Adipocyte (in vitro differentiated cells): ENCODE measurements around the gene TEAD1.

ENCODE experiments used
- DNase-seq: peaks from one replicate; pipeline ENCODE4 v3.0.0-alpha.2; 2015; ENCODE audit warnings: low read depth
- H3K27me3 ChIP-seq: replicated peaks from 2 replicates; pipeline ENCODE4 v1.7.0; 2013; ENCODE audit warnings: mild to moderate bottlenecking, low read length, moderate library complexity; ENCODE audit not compliant: control insufficient read depth, insufficient read depth
- H3K36me3 ChIP-seq: 2 replicates; pipeline ENCODE4 v1.7.0; 2013; ENCODE audit warnings: low read length, mild to moderate bottlenecking, moderate library complexity; ENCODE audit not compliant: control insufficient read depth, insufficient read depth, severe bottlenecking
- H3K4me1 ChIP-seq: 2 replicates; pipeline ENCODE4 v1.7.0; 2013; ENCODE audit warnings: mild to moderate bottlenecking, low read length, moderate library complexity; ENCODE audit not compliant: control insufficient read depth, insufficient read depth
- H3K4me3 ChIP-seq: 2 replicates; pipeline ENCODE4 v1.7.0; 2013; ENCODE audit warnings: mild to moderate bottlenecking, low read length, moderate library complexity
- H3K9ac ChIP-seq: 2 replicates; pipeline ENCODE4 v1.7.0; 2013; ENCODE audit warnings: mild to moderate bottlenecking, low read length, moderate library complexity
- H3K9me3 ChIP-seq: 2 replicates; pipeline ENCODE4 v1.7.0; 2013; ENCODE audit warnings: mild to moderate bottlenecking, low read length, moderate library complexity; ENCODE audit not compliant: control insufficient read depth

Gene TEAD1

DNA sequence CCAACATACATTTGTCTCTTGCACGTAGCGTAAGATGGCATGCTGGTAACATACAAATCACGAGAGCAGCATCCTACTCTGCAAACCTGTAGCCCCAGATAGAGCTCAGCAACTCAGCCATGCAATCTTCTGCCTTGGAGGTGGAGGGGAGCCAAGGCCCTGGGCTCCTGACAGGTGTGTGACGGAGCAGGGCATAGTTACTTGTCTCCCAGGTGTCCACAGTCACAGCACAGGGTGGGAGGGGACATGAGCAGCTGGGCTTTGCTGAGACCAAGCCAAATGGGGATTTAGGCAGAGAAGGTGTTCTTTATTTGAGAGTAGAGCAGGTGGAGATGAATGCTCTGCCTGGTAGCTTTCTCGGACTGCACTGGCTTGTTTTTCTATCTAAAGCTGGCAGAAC lies 111.7 kb downstream of the TEAD1 start:
- Histone ChIP-seq H3K4me1 (peaks cover 5% of the 10 kb centered on the region), H3K36me3 (peaks cover 10% of the 10 kb centered on the region), H3K9ac (no peak overlapping the region), H3K27me3 (no peaks in the 10 kb centered on the region), H3K4me3 (no peak overlapping the region), H3K9me3 (no peaks in the 10 kb centered on the region)
- no peak for DNase-seq

DNA sequence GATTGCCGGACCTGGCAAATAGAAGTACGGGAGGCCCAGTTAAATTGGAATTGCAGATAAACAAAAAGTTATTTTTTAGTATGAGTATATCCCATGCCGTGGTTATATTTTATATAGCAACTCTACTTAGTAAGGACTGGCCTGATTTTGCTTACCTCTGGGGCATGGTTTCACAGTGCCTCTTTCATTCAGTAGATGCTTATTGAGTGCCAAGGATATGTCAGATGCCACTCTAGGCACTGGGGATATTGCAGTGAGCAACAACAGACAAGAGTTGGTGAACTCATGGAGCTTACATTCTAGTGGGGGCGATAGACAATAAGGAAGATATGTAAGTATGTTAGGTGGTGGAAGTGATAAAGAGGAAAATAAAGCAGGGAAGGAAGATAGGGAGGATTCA lies 112.2 kb downstream of the TEAD1 start:
- H3K27me3 ChIP-seq, result no peaks in the 10 kb centered on the region
- no peak for DNase-seq
- no peak overlapping the region for H3K9ac ChIP-seq
- H3K4me1 ChIP-seq, result peaks cover 5% of the 10 kb centered on the region
- no peak overlapping the region for H3K4me3 ChIP-seq
- H3K9me3 ChIP-seq, result no peaks in the 10 kb centered on the region
- H3K36me3 ChIP-seq, result peaks cover 6% of the 10 kb centered on the region

- H3K36me3 ChIP-seq, result peaks cover 6% of the 10 kb centered on the region
- H3K4me1 ChIP-seq, result peaks cover 5% of the 10 kb centered on the region
- DNase-seq, result no peak
- no peak overlapping the region for H3K9ac ChIP-seq
- no peaks in the 10 kb centered on the region for H3K27me3 ChIP-seq
- H3K4me3 ChIP-seq, result no peak overlapping the region
- H3K9me3 ChIP-seq, result no peaks in the 10 kb centered on the region
Measured at GRCh38 chr11:12786891-12787290, 112.7 kb downstream of the TEAD1 start.

DNA sequence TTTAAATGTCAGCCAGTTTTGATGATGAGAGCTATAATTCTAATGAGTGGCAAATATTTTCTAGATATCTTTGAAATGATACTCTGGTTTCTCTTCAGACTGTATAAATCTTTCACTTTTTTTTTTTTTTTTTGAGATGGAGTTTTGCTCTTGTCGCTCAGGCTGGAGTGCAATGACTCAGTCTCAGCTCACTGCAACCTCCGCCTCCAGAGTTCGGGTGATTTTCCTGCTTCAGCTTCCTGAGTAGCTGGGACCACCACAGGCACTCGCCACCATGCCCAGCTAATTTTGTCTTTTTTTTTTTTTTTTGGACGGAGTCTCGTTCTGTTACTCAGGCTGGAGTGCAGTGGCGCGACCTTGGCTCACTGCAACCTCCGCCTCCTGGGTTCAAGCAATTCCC lies 113.6 kb downstream of the TEAD1 start:
- no peak overlapping the region for H3K9ac ChIP-seq
- H3K4me1 ChIP-seq, result peaks cover 9% of the 10 kb centered on the region
- no peaks in the 10 kb centered on the region for H3K27me3 ChIP-seq
- peaks cover 6% of the 10 kb centered on the region for H3K36me3 ChIP-seq
- no peak overlapping the region for H3K4me3 ChIP-seq
- peak; percentile 69 for DNase-seq
- no peaks in the 10 kb centered on the region for H3K9me3 ChIP-seq

DNA sequence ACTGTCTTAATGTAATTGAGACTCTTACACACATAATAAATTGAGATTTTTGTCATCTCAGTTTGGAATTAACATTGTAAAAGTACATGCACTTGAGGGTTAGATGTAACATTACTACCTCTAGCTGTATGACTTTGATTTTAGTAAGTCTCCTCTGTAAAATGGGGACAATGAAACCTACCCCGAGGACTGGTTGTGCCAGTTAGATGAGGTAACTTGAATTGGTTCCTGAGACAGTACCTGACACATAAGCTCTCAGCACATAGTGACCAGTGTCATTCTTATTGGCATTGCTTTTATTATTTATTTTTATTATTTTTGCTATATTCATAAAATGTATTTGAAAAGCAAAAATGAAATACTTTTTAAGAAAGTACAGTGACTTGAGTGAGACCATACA lies 114.8 kb downstream of the TEAD1 start:
- H3K36me3 ChIP-seq, result peaks cover 6% of the 10 kb centered on the region
- DNase-seq, result no peak
- H3K4me1 ChIP-seq, result peaks cover 9% of the 10 kb centered on the region
- no peak overlapping the region for H3K4me3 ChIP-seq
- H3K9ac ChIP-seq, result no peak overlapping the region
- H3K9me3 ChIP-seq, result no peaks in the 10 kb centered on the region
- no peaks in the 10 kb centered on the region for H3K27me3 ChIP-seq

- no peak for DNase-seq
- H3K27me3 ChIP-seq, result no peaks in the 10 kb centered on the region
- no peak overlapping the region for H3K4me3 ChIP-seq
- H3K9me3 ChIP-seq, result no peaks in the 10 kb centered on the region
- peaks cover 8% of the 10 kb centered on the region for H3K36me3 ChIP-seq
- H3K4me1 ChIP-seq, result peaks cover 9% of the 10 kb centered on the region
- no peak overlapping the region for H3K9ac ChIP-seq
Measured at GRCh38 chr11:12789596-12790215, 115.5 kb downstream of the TEAD1 start.

DNA sequence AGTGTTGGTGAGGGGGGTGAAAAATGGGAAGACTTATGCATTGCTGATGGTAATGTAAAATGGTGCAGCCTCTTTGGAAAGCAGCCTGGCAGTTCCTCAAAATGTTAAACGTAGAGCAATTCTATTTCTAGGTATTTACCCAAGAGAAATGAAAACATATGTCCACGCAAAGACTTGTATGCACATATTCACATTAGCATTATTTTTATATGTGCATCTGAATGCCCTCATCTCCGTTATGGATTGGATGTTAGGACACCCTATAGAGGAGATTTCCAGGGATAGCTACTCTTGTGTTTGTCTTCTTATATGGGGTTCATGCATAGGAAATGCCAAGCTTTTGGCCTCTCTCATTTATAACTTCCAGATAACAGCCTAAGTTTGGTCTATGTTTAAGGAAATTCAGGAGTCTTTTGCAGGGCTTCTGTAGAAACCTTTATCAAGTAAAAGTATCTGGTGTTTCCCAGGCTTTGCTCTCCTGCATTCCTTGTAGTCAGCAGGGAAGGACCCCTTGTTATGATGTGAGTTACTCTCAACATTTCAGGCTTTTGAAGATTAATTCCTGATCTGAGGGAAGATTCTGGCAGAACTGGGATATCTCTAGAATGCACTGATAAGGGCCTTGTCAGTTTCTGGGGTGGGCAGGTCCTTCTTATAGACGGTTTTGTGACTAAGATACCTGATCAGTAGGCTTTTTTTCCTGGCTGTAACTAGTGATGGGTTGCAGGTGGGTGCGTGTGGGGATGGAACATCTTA lies 116.8 kb downstream of the TEAD1 start:
- peaks cover 19% of the 10 kb centered on the region for H3K36me3 ChIP-seq
- peaks cover 9% of the 10 kb centered on the region for H3K4me1 ChIP-seq
- no peaks in the 10 kb centered on the region for H3K9me3 ChIP-seq
- no peak overlapping the region for H3K9ac ChIP-seq
- H3K4me3 ChIP-seq, result no peak overlapping the region
- no peaks in the 10 kb centered on the region for H3K27me3 ChIP-seq
- DNase-seq, result no peak

- no peak for DNase-seq
- H3K36me3 ChIP-seq, result peaks cover 16% of the 10 kb centered on the region
- no peak overlapping the region for H3K9ac ChIP-seq
- H3K4me3 ChIP-seq, result no peak overlapping the region
- peaks cover 9% of the 10 kb centered on the region for H3K4me1 ChIP-seq
- H3K27me3 ChIP-seq, result no peaks in the 10 kb centered on the region
- H3K9me3 ChIP-seq, result no peaks in the 10 kb centered on the region
Measured at GRCh38 chr11:12792018-12792417, 117.8 kb downstream of the TEAD1 start.

- Histone ChIP-seq H3K4me1 (peaks cover 9% of the 10 kb centered on the region), H3K4me3 (no peak overlapping the region), H3K9me3 (no peaks in the 10 kb centered on the region), H3K36me3 (peaks cover 16% of the 10 kb centered on the region), H3K9ac (no peak overlapping the region), H3K27me3 (no peaks in the 10 kb centered on the region)
- DNase-seq, result peak; percentile 76
Measured at GRCh38 chr11:12792590-12792989, 118.4 kb downstream of the TEAD1 start.

DNA sequence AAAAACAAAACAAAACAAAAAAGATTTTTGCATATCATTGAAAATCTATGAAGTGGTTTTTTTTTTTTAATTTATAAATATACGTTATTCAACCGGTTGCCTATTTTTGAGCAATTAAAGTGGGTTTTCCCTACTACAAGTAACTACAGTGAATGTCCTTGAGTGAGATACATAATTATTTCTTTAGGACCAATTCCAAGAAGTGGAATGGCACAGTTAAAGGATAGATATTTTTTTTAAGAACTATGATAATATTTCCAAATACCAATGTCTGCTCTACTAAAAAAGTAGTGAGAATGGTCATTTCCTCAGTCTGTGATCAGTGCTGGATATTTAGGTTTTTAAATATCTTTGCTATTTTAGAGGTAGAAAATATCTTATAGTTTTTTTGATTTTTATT lies 118.8 kb downstream of the TEAD1 start:
- no peak overlapping the region for H3K9ac ChIP-seq
- no peak for DNase-seq
- no peaks in the 10 kb centered on the region for H3K27me3 ChIP-seq
- H3K36me3 ChIP-seq, result peaks cover 16% of the 10 kb centered on the region
- no peak overlapping the region for H3K4me3 ChIP-seq
- H3K9me3 ChIP-seq, result no peaks in the 10 kb centered on the region
- peaks cover 7% of the 10 kb centered on the region for H3K4me1 ChIP-seq

DNA sequence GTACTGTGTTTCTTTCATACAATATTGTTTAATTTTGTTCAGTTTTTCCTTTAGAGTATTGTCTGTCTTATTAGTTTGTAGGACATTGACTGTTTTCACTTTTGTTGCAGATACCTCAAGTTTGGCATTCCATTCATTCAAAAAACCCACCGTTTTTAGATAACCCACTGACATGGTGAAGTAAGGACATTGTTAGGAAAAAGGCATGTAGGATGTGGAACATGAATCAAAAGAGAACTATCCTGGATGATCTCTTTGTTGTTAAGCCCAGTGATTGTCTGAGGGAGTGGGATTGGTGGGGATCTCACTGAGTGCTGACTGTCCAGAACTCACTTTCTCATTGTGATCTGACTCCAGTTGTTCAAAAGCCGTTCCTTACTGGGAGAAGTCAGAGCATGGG lies 119.3 kb downstream of the TEAD1 start:
- no peak overlapping the region for H3K9ac ChIP-seq

More for the DNA sequence above, 119.3 kb downstream of the TEAD1 start:
- peaks cover 4% of the 10 kb centered on the region for H3K4me1 ChIP-seq
- H3K27me3 ChIP-seq, result no peaks in the 10 kb centered on the region
- no peak overlapping the region for H3K4me3 ChIP-seq
- DNase-seq, result no peak
- no peaks in the 10 kb centered on the region for H3K9me3 ChIP-seq
- H3K36me3 ChIP-seq, result peaks cover 16% of the 10 kb centered on the region
